ENCODE results near the gene NTSR1. TPM values are rescaled to one million over a fixed set of nuclear protein-coding genes. Genes with fewer than 3 reads are reported as not detected.

Gene NTSR1
- total and polyA plus RNA-seq, 9 donors = 0.05 to 0.23 (median 0.08) TPM; not detected in 5

- Histone ChIP-seq H3K36me3 (no peaks in the 10 kb centered on the region), H3K27ac (no peak overlapping the region), H3K27me3 (no peaks in the 10 kb centered on the region), H3K9me3 (no peaks in the 10 kb centered on the region), H3K4me1 (ENCODE audit: insufficient read depth) (no peaks in the 10 kb centered on the region), H3K4me3 (no peak overlapping the region)
- TF ChIP-seq CTCF (IDR thresholded peaks at IDR 0.05) (no peak), EP300 (IDR thresholded peaks at IDR 0.05) (no peak), POLR2A (IDR thresholded peaks at IDR 0.05) (no peak)
- WGBS, 3 donors = 80 to 87% (median 85%) methylated on average over 6 of the region's 6 CpGs
- DNase-seq = no peak
- intact Hi-C loops (cut with DNase I) = no loop called here
These were observed 6.2 kb downstream of the NTSR1 start for GRCh38 chr20:62714799-62715198.

DNA sequence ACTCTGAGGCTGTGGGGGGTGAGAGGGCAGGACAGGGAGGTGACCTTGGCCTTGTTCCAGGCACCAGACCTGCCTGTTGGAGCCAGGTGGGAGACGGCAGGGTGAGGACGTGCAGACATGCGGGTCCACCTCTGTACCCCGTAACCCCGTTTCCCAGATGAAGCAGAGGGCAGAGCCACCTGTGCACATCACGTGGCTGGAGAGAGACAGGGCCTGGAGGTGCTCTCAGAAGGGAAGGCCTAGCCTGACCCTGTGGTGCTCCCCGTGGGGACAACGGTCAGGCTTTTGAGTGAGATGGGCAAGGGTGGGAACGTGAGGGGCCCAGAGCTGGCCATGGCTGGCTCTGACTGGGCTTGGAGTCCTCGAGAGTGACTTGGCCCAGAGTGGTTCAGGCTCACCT is 6.6 kb downstream of the NTSR1 start:
- WGBS, 3 donors = 78 to 85% (median 79%) methylated on average over 10 of the region's 10 CpGs
- no peaks in the 10 kb centered on the region for H3K4me1 ChIP-seq (ENCODE audit: insufficient read depth)
- no peaks in the 10 kb centered on the region for H3K9me3 ChIP-seq
- no peaks in the 10 kb centered on the region for H3K36me3 ChIP-seq
- DNase-seq = no peak
- intact Hi-C loops (cut with DNase I) = no loop called here
- TF ChIP-seq CTCF (IDR thresholded peaks at IDR 0.05) (no peak), EP300 (IDR thresholded peaks at IDR 0.05) (no peak), POLR2A (IDR thresholded peaks at IDR 0.05) (no peak)
- H3K27ac ChIP-seq = no peak overlapping the region
- H3K4me3 ChIP-seq = no peak overlapping the region
- H3K27me3 ChIP-seq = no peaks in the 10 kb centered on the region

DNA sequence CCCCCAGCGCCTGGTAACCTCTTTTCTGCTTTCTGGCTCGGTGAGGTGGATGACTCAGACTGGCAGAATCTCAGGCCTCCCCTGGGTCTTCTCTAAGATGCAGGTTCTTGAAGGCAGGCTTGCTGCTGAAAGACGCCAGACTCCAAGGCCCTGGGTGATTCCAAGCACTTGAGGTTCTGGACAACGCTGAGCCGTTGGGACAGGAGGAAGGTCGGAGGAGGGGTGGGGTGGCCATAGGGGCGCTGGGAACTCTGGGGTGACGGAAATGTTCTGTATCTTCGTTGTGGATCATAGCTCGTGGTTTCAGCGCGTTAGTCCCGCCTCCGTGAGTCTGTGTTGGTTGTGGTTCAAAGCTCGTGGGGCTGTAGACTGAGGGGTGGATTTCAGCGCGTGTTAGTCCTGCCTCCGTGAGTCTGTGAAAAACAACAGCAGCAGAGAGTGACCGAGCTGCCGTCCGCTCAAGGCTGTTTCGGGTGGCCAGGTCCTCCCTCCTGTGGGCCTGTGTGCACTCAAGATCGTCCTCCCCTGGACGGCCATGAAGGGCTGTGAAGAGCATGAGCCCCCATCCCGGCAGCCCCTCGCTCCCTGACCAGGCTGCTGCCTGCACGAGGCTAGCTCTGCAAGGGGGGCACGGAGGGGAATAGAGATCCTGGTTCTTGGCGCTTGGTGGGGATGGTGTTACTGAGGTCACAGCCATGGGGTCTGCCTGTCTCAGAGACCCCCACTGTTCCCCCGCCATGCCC is 7.7 kb downstream of the NTSR1 start:
- H3K27ac ChIP-seq = no peak overlapping the region
- TF ChIP-seq POLR2A (IDR thresholded peaks at IDR 0.05) (no peak), CTCF (IDR thresholded peaks at IDR 0.05) (no peak), EP300 (IDR thresholded peaks at IDR 0.05) (no peak)
- intact Hi-C loops (cut with DNase I) = no loop called here
- no peaks in the 10 kb centered on the region for H3K4me1 ChIP-seq (ENCODE audit: insufficient read depth)
- H3K4me3 ChIP-seq = no peak overlapping the region
- no peaks in the 10 kb centered on the region for H3K27me3 ChIP-seq
- no peak for DNase-seq
- H3K36me3 ChIP-seq = no peaks in the 10 kb centered on the region
- 58 to 65% (median 64%) methylated on average over 30 of the region's 30 CpGs for WGBS, 3 donors
- H3K9me3 ChIP-seq = no peaks in the 10 kb centered on the region

GRCh38 chr20:62716941-62717310 is 8.3 kb downstream of the NTSR1 start:
- Histone ChIP-seq H3K27ac (no peak overlapping the region), H3K4me1 (ENCODE audit: insufficient read depth) (no peaks in the 10 kb centered on the region), H3K27me3 (no peaks in the 10 kb centered on the region), H3K36me3 (no peaks in the 10 kb centered on the region), H3K4me3 (no peak overlapping the region), H3K9me3 (no peaks in the 10 kb centered on the region)
- 84 to 88% (median 86%) methylated on average over 11 of the region's 11 CpGs for WGBS, 3 donors
- TF ChIP-seq CTCF (IDR thresholded peaks at IDR 0.05) (no peak), EP300 (IDR thresholded peaks at IDR 0.05) (no peak), POLR2A (IDR thresholded peaks at IDR 0.05) (no peak)
- no peak for DNase-seq
- intact Hi-C loops (cut with DNase I) = no loop called here

All from ovary (tissue), 9 donors.